DOHH2 (cell line): ENCODE data around the gene LRP8.

Experiments
- CTCF ChIP-seq: fragments of 200-600 bp; sonication (generic); IDR thresholded peaks from one replicate; pipeline ENCODE4 v1.5.1; 2014; ENCODE audit warnings: antibody characterized with exemption, mild to moderate bottlenecking, low read depth, low read length; ENCODE audit not compliant: poor library complexity, severe bottlenecking
- EZH2phosphoT487 ChIP-seq: fragments of 200-600 bp; sonication (generic); IDR thresholded peaks from 2 replicates; pipeline ENCODE4 v1.6.1; 2017; ENCODE audit warnings: borderline replicate concordance, mild to moderate bottlenecking, antibody characterized with exemption, low read length, moderate library complexity, mixed read lengths

GRCh38 chr1:53314096-53314495 lies 13.8 kb downstream of the LRP8 start:
- TF ChIP-seq CTCF: no peak
- TF ChIP-seq EZH2phosphoT487: no peak
